Measurements from ENCODE around the gene TP53AIP1. TPM values are rescaled to one million over a fixed set of nuclear protein-coding genes. Genes with fewer than 3 reads are reported as not detected.
A peak's percentile ranks its signal among the peaks of the same experiment; 100 is the strongest.

The TP53AIP1 gene
- total and polyA plus RNA-seq, 5 donors from 2014 or later, result not detected

- Histone ChIP-seq H3K4me1 (ENCODE audit: control insufficient read depth, insufficient read depth, low read length, poor library complexity, severe bottlenecking) (peaks cover 9% of the 10 kb centered on the region), H3K27me3 (ENCODE audit: control insufficient read depth, insufficient read depth, low read length) (peaks cover 20% of the 10 kb centered on the region), H3K9me3 (ENCODE audit: control insufficient read depth in 2 of 2, low read length in 2 of 2) (no peaks in the 10 kb centered on the region), H3K4me3 (ENCODE audit: low read depth, low read length) (no peak overlapping the region), H3K27ac (ENCODE audit: insufficient read depth, low read length, poor library complexity, severe bottlenecking) (no peak overlapping the region), H3K36me3 (ENCODE audit: control insufficient read depth, insufficient read depth, low read length) (no peaks in the 10 kb centered on the region)
- peaks cover 70% of the 10 kb centered on the region for H3K27me3 Mint-ChIP-seq
- no peak overlapping the region for H3K4me3 Mint-ChIP-seq
- DNase-seq (no peak), ATAC-seq (ENCODE audit: low read depth in 2 of 2) (no peak)
- H3K27ac Mint-ChIP-seq, result no peak overlapping the region
- peaks cover 0 to 10% (median 4%) of the 10 kb centered on the region in 4 donors for H3K4me1 Mint-ChIP-seq
- H3K36me3 Mint-ChIP-seq, result peaks cover 4% of the 10 kb centered on the region
- peaks cover 0 to 2% (median 0%) of the 10 kb centered on the region in 7 donors for H3K9me3 Mint-ChIP-seq
These were observed 49.7 kb downstream of the TP53AIP1 start for GRCh38 chr11:128892866-128893565.

DNA sequence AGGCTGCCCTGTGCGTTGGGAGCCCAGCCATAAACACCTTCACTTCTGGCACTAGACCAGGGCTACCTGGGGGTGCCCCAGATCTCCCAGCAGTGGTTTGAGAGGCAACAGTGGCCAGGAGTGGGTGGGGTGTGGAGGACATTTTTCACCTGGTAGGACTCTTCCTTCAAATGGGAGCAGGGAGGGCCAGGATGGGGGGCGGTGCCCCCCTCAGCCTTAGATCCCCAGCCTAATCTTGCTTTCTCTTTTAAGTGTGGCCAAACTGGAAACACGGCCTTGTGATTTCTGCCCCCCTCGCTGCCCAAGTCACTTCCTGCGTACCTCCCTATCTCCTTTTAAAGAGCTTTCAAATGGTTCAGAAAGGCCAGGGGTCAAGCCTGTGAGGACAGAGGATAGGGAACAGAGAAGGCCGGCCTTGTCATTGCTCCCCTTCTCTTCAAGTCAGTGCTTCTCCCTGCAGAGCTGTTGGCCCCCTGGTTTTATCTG, 50.7 kb downstream of the TP53AIP1 start:
- Mint-ChIP-seq H3K27ac (peak overlapping the region in 1 of 3 donors; percentile 20), H3K27me3 (peaks cover 74% of the 10 kb centered on the region)

GRCh38 chr11:128890543-128891368, 51.9 kb downstream of the TP53AIP1 start, which contains the start of gene KCNJ5:
KCNJ5 (plus strand) TSS chr11:128891356; CDS start chr11:128911274, 19,918 bp downstream.
- Mint-ChIP-seq H3K9me3 (peaks cover 0 to 2% (median 0%) of the 10 kb centered on the region in 7 donors), H3K4me3 (peak within 1 kb of the TSS in 3 of 4 donors; percentile 15 to 77 (median 70)), H3K27me3 (peaks cover 76% of the 10 kb centered on the region), H3K4me1 (peaks cover 0 to 12% (median 6%) of the 10 kb centered on the region in 4 donors), H3K27ac (peak within 1 kb of the TSS in 1 of 3 donors; percentile 20), H3K36me3 (peaks cover 5% of the 10 kb centered on the region)
- H3K9me3 ChIP-seq (ENCODE audit: control insufficient read depth in 2 of 2, low read length in 2 of 2), result no peaks in the 10 kb centered on the region
- no peaks in the 10 kb centered on the region for H3K36me3 ChIP-seq (ENCODE audit: control insufficient read depth, insufficient read depth, low read length)
- no peak within 1 kb of the TSS for H3K4me3 ChIP-seq (ENCODE audit: low read depth, low read length)
- H3K4me1 ChIP-seq (ENCODE audit: control insufficient read depth, insufficient read depth, low read length, poor library complexity, severe bottlenecking), result peaks cover 9% of the 10 kb centered on the region
- H3K27me3 ChIP-seq (ENCODE audit: control insufficient read depth, insufficient read depth, low read length), result peaks cover 24% of the 10 kb centered on the region
- H3K27ac ChIP-seq (ENCODE audit: insufficient read depth, low read length, poor library complexity, severe bottlenecking), result no peak within 1 kb of the TSS
- ATAC-seq (ENCODE audit: low read depth in 2 of 2) (peak in 1 of 2 donors; percentile 40), DNase-seq (peak in 1 of 3 donors; percentile 9)

More for the DNA sequence above, 50.7 kb downstream of the TP53AIP1 start:
- no peaks in the 10 kb centered on the region for H3K9me3 ChIP-seq (ENCODE audit: control insufficient read depth in 2 of 2, low read length in 2 of 2)
- DNase-seq (no peak), ATAC-seq (ENCODE audit: low read depth in 2 of 2) (no peak)
- no peaks in the 10 kb centered on the region for H3K36me3 ChIP-seq (ENCODE audit: control insufficient read depth, insufficient read depth, low read length)
- peaks cover 20% of the 10 kb centered on the region for H3K27me3 ChIP-seq (ENCODE audit: control insufficient read depth, insufficient read depth, low read length)
- Mint-ChIP-seq H3K36me3 (peaks cover 5% of the 10 kb centered on the region), H3K9me3 (peaks cover 0 to 2% (median 0%) of the 10 kb centered on the region in 7 donors), H3K4me3 (peak overlapping the region in 1 of 4 donors; percentile 17), H3K4me1 (peaks cover 0 to 10% (median 4%) of the 10 kb centered on the region in 4 donors)
- no peak overlapping the region for H3K4me3 ChIP-seq (ENCODE audit: low read depth, low read length)
- H3K4me1 ChIP-seq (ENCODE audit: control insufficient read depth, insufficient read depth, low read length, poor library complexity, severe bottlenecking), result peaks cover 9% of the 10 kb centered on the region
- no peak overlapping the region for H3K27ac ChIP-seq (ENCODE audit: insufficient read depth, low read length, poor library complexity, severe bottlenecking)

GRCh38 chr11:128890216-128890542, 52.5 kb downstream of the TP53AIP1 start:
- peaks cover 9% of the 10 kb centered on the region for H3K4me1 ChIP-seq (ENCODE audit: control insufficient read depth, insufficient read depth, low read length, poor library complexity, severe bottlenecking)
- H3K4me3 ChIP-seq (ENCODE audit: low read depth, low read length), result no peak overlapping the region
- peaks cover 0 to 12% (median 6%) of the 10 kb centered on the region in 4 donors for H3K4me1 Mint-ChIP-seq
- H3K4me3 Mint-ChIP-seq, result peak overlapping the region in 1 of 4 donors; percentile 22
- ATAC-seq (ENCODE audit: low read depth in 2 of 2) (no peak), DNase-seq (no peak)
- H3K27ac Mint-ChIP-seq, result no peak overlapping the region
- peaks cover 28% of the 10 kb centered on the region for H3K27me3 ChIP-seq (ENCODE audit: control insufficient read depth, insufficient read depth, low read length)
- H3K27me3 Mint-ChIP-seq, result peaks cover 80% of the 10 kb centered on the region
- H3K36me3 ChIP-seq (ENCODE audit: control insufficient read depth, insufficient read depth, low read length), result no peaks in the 10 kb centered on the region
- H3K36me3 Mint-ChIP-seq, result peaks cover 5% of the 10 kb centered on the region
- no peak overlapping the region for H3K27ac ChIP-seq (ENCODE audit: insufficient read depth, low read length, poor library complexity, severe bottlenecking)
- H3K9me3 ChIP-seq (ENCODE audit: control insufficient read depth in 2 of 2, low read length in 2 of 2), result no peaks in the 10 kb centered on the region
- peaks cover 0 to 2% (median 0%) of the 10 kb centered on the region in 7 donors for H3K9me3 Mint-ChIP-seq

GRCh38 chr11:128889657-128890213, 52.9 kb downstream of the TP53AIP1 start:
- peaks cover 80% of the 10 kb centered on the region for H3K27me3 Mint-ChIP-seq
- Histone ChIP-seq H3K4me1 (ENCODE audit: control insufficient read depth, insufficient read depth, low read length, poor library complexity, severe bottlenecking) (peaks cover 9% of the 10 kb centered on the region), H3K27ac (ENCODE audit: insufficient read depth, low read length, poor library complexity, severe bottlenecking) (no peak overlapping the region), H3K9me3 (ENCODE audit: control insufficient read depth in 2 of 2, low read length in 2 of 2) (no peaks in the 10 kb centered on the region), H3K4me3 (ENCODE audit: low read depth, low read length) (no peak overlapping the region), H3K36me3 (ENCODE audit: control insufficient read depth, insufficient read depth, low read length) (no peaks in the 10 kb centered on the region), H3K27me3 (ENCODE audit: control insufficient read depth, insufficient read depth, low read length) (peaks cover 30% of the 10 kb centered on the region)
- ATAC-seq (ENCODE audit: low read depth in 2 of 2) (no peak), DNase-seq (no peak)
- no peak overlapping the region for H3K27ac Mint-ChIP-seq
- peak overlapping the region in 3 of 4 donors; percentile 22 to 29 (median 29) for H3K4me3 Mint-ChIP-seq
- H3K9me3 Mint-ChIP-seq, result peaks cover 0 to 1% (median 0%) of the 10 kb centered on the region in 7 donors
- peaks cover 5% of the 10 kb centered on the region for H3K36me3 Mint-ChIP-seq
- peaks cover 0 to 12% (median 7%) of the 10 kb centered on the region in 4 donors for H3K4me1 Mint-ChIP-seq

GRCh38 chr11:128888034-128888985, 54.4 kb downstream of the TP53AIP1 start:
- Mint-ChIP-seq H3K27me3 (peaks cover 75% of the 10 kb centered on the region), H3K27ac (peak overlapping the region in 1 of 3 donors; percentile 22), H3K4me1 (peaks cover 0 to 12% (median 7%) of the 10 kb centered on the region in 4 donors), H3K9me3 (no peaks in the 10 kb centered on the region), H3K36me3 (peaks cover 5% of the 10 kb centered on the region), H3K4me3 (no peak overlapping the region)
- Histone ChIP-seq H3K4me1 (ENCODE audit: control insufficient read depth, insufficient read depth, low read length, poor library complexity, severe bottlenecking) (peaks cover 9% of the 10 kb centered on the region), H3K36me3 (ENCODE audit: control insufficient read depth, insufficient read depth, low read length) (no peaks in the 10 kb centered on the region), H3K27me3 (ENCODE audit: control insufficient read depth, insufficient read depth, low read length) (peaks cover 34% of the 10 kb centered on the region), H3K27ac (ENCODE audit: insufficient read depth, low read length, poor library complexity, severe bottlenecking) (no peak overlapping the region), H3K4me3 (ENCODE audit: low read depth, low read length) (no peak overlapping the region), H3K9me3 (ENCODE audit: control insufficient read depth in 2 of 2, low read length in 2 of 2) (no peaks in the 10 kb centered on the region)
- DNase-seq, result no peak
- ATAC-seq (ENCODE audit: low read depth in 2 of 2), result no peak

All from CD4-positive, CD25-positive, alpha-beta regulatory T cell (primary cell).